K562 (cell line): Measurements from ENCODE around the gene PPP4R1. TPM values are rescaled to one million over a fixed set of nuclear protein-coding genes. Genes with fewer than 3 reads are reported as not detected.
A peak's percentile ranks its signal among the peaks of the same experiment; 100 is the strongest.

Experiments
- CHAMP1 ChIP-seq: fragments of 450-650 bp; IDR thresholded peaks from 2 replicates; pipeline ENCODE4 v1.6.1; 2016; ENCODE audit warnings: mild to moderate bottlenecking
- DMBX1 ChIP-seq: fragments of 250-450 bp; sonication (Bioruptor Pico); IDR thresholded peaks from 2 replicates; pipeline ENCODE4 v1.8.0; 2022; ENCODE audit warnings: inconsistent platforms, mild to moderate bottlenecking, moderate library complexity, borderline replicate concordance
- MGA ChIP-seq: fragments of 450-650 bp; IDR thresholded peaks from 2 replicates; pipeline ENCODE4 v1.6.1; 2016; ENCODE audit warnings: mild to moderate bottlenecking, moderate library complexity
- POLR2G ChIP-seq: fragments of 200-400 bp; formaldehyde crosslinking; IDR thresholded peaks from 2 replicates; pipeline ENCODE4 v1.6.1; 2017; ENCODE audit warnings: low read depth, mild to moderate bottlenecking, antibody characterized with exemption, low read length, moderate library complexity
- ZNF263 ChIP-seq: sonication (generic); formaldehyde crosslinking; IDR thresholded peaks from 2 replicates; pipeline ENCODE4 v1.8.0; 2022; ENCODE audit warnings: mild to moderate bottlenecking, missing genetic modification reagents, borderline replicate concordance
- polyA plus RNA-seq, 8 experiments: library from polyadenylated mRNA; depleted of rRNA in 4 of 8; stranded (reverse) in 5 of 8; unstranded in 3 of 8; fragments of >200 nt; fragmentation: Nextera tagmentation in 2 of 8; fragmentation: Illumina TruSeq in 1 of 8; extraction: Ambion mirVana in 2 of 8; extraction: Trizol in 1 of 8; gene quantifications; 2 replicates each; pipeline versions ENCODE4 v1.2.1 to v1.2.3, GENCODE V29; 2011 to 2014; ENCODE audit warnings: inconsistent platforms in 1 of 8, missing spikeins in 1 of 8
- total RNA-seq, 7 experiments: library from RNA; depleted of rRNA in 6 of 7; stranded (reverse); fragments of >200 nt in 6 of 7; fragmentation: Illumina TruSeq in 2 of 7; extraction: Trizol in 2 of 7; gene quantifications; 2 replicates each; pipeline versions ENCODE4 v1.2.1 to v1.2.3, GENCODE V29; 2011 to 2021; ENCODE audit warnings: low replicate concordance in 1 of 7
- TF ChIP-seq, protein P1 (sequence below): fragments of 200-800 bp; sonication (Bioruptor generic); IDR thresholded peaks from 2 replicates; pipeline ENCODE4 v1.6.1; 2017; ENCODE audit warnings: missing genetic modification characterization, missing compliant biosample characterization
- TF ChIP-seq, protein P2 (sequence below): sonication (generic); formaldehyde crosslinking; IDR thresholded peaks from 2 replicates; pipeline ENCODE4 v1.8.1; 2023; ENCODE audit warnings: mild to moderate bottlenecking, missing genetic modification reagents

PPP4R1 gene
- total and polyA plus RNA-seq, 9 of the 15 experiments (the other 6 are each of a cell fraction or from before 2014, with no cell fraction given): 23.5 to 136 (median 84.5) TPM

- TF ChIP-seq POLR2G (peak; percentile 80), CHAMP1 (no peak), DMBX1 (no peak), ZNF263 (CRISPR knock-in tag) (no peak), MGA (peak; percentile 91)
- TF ChIP-seq, protein P1, sequence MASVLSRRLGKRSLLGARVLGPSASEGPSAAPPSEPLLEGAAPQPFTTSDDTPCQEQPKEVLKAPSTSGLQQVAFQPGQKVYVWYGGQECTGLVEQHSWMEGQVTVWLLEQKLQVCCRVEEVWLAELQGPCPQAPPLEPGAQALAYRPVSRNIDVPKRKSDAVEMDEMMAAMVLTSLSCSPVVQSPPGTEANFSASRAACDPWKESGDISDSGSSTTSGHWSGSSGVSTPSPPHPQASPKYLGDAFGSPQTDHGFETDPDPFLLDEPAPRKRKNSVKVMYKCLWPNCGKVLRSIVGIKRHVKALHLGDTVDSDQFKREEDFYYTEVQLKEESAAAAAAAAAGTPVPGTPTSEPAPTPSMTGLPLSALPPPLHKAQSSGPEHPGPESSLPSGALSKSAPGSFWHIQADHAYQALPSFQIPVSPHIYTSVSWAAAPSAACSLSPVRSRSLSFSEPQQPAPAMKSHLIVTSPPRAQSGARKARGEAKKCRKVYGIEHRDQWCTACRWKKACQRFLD (CRISPR knock-in tag): no peak; the same call in none of the 2 replicates
- TF ChIP-seq, protein P2, sequence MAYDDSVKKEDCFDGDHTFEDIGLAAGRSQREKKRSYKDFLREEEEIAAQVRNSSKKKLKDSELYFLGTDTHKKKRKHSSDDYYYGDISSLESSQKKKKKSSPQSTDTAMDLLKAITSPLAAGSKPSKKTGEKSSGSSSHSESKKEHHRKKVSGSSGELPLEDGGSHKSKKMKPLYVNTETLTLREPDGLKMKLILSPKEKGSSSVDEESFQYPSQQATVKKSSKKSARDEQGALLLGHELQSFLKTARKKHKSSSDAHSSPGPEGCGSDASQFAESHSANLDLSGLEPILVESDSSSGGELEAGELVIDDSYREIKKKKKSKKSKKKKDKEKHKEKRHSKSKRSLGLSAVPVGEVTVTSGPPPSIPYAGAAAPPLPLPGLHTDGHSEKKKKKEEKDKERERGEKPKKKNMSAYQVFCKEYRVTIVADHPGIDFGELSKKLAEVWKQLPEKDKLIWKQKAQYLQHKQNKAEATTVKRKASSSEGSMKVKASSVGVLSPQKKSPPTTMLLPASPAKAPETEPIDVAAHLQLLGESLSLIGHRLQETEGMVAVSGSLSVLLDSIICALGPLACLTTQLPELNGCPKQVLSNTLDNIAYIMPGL (CRISPR knock-in tag): 0 out of 2 replicates have a peak, but pooled peaks have one; percentile 56
Measured at GRCh38 chr18:9614401-9615279, at the start of gene PPP4R1 (continued).
